ENCODE results near the gene GRIN3B. TPM values are rescaled to one million over a fixed set of nuclear protein-coding genes. Genes with fewer than 3 reads are reported as not detected.

Gene GRIN3B
- total RNA-seq, 1 donor from 2014 or later, result 0.95 TPM

DNA sequence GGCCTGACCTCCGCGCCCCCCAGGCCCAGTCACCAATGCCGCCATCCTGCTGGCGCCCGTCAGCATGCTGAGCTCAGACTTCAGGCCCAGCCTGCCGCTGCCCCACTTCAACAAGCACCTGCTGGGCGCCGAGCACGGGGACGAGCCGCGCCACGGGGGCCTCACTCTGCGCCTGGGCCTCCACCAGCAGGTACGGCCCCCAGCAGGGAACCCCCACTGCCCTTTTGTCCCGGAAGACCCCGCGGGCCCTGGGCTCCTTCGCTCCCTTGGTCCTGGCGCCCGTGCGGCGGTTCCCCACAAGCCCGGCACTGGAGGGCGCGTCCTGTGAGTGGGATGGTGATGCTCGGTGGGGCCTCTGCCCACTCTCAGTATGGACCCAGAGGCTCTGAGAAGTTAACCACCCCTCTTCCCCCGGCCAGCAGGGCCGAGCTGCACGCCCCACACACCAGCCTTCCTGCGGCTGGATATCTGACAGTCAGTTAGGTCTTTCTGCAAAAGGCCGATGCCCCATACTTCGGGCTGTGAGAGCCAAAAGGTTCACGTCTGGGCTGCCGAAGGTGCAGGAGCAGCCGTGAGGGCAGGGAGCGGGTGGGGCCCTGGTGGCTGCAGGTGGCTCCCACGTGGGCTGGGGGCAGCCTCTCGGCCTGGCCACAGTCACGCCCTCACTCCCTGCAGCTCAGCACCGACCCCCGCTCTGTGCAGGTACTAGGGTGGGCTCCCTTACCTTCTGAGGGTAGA is 8.1 kb upstream of the GRIN3B start:
- no peak overlapping the region for H3K27ac Mint-ChIP-seq (ENCODE audit: unreplicated experiment)
- TF ChIP-seq CTCF (IDR thresholded peaks at IDR 0.05; ENCODE audit: unreplicated experiment), result no peak
- peaks cover 5% of the 10 kb centered on the region for H3K36me3 Mint-ChIP-seq (ENCODE audit: low read depth, unreplicated experiment)

GRCh38 chr19:992670-993055 is 7.6 kb upstream of the GRIN3B start:
- Mint-ChIP-seq H3K27me3 (ENCODE audit: unreplicated experiment) (peaks cover 6% of the 10 kb centered on the region), H3K36me3 (ENCODE audit: low read depth, unreplicated experiment) (peaks cover 5% of the 10 kb centered on the region), H3K4me3 (ENCODE audit: unreplicated experiment) (no peak overlapping the region), H3K4me1 (ENCODE audit: unreplicated experiment) (peaks cover 4% of the 10 kb centered on the region), H3K9me3 (ENCODE audit: unreplicated experiment) (no peaks in the 10 kb centered on the region), H3K27ac (ENCODE audit: unreplicated experiment) (peak overlapping the region; percentile 30)
- no peak for TF ChIP-seq CTCF (IDR thresholded peaks at IDR 0.05; ENCODE audit: unreplicated experiment)
- no peak for DNase-seq (ENCODE audit: low spot score)

More for the DNA sequence above, 8.1 kb upstream of the GRIN3B start:
- Mint-ChIP-seq H3K27me3 (ENCODE audit: unreplicated experiment) (peaks cover 4% of the 10 kb centered on the region), H3K4me1 (ENCODE audit: unreplicated experiment) (peaks cover 4% of the 10 kb centered on the region), H3K9me3 (ENCODE audit: unreplicated experiment) (no peaks in the 10 kb centered on the region), H3K4me3 (ENCODE audit: unreplicated experiment) (no peak overlapping the region)
- no peak for DNase-seq (ENCODE audit: low spot score)

GRCh38 chr19:993361-993830 is 6.8 kb upstream of the GRIN3B start:
- H3K4me1 Mint-ChIP-seq (ENCODE audit: unreplicated experiment), result peaks cover 4% of the 10 kb centered on the region
- DNase-seq (ENCODE audit: low spot score), result no peak
- H3K27me3 Mint-ChIP-seq (ENCODE audit: unreplicated experiment), result peaks cover 12% of the 10 kb centered on the region
- H3K9me3 Mint-ChIP-seq (ENCODE audit: unreplicated experiment), result no peaks in the 10 kb centered on the region
- H3K27ac Mint-ChIP-seq (ENCODE audit: unreplicated experiment), result no peak overlapping the region
- H3K4me3 Mint-ChIP-seq (ENCODE audit: unreplicated experiment), result no peak overlapping the region
- peaks cover 5% of the 10 kb centered on the region for H3K36me3 Mint-ChIP-seq (ENCODE audit: low read depth, unreplicated experiment)
- TF ChIP-seq CTCF (IDR thresholded peaks at IDR 0.05; ENCODE audit: unreplicated experiment), result no peak

DNA sequence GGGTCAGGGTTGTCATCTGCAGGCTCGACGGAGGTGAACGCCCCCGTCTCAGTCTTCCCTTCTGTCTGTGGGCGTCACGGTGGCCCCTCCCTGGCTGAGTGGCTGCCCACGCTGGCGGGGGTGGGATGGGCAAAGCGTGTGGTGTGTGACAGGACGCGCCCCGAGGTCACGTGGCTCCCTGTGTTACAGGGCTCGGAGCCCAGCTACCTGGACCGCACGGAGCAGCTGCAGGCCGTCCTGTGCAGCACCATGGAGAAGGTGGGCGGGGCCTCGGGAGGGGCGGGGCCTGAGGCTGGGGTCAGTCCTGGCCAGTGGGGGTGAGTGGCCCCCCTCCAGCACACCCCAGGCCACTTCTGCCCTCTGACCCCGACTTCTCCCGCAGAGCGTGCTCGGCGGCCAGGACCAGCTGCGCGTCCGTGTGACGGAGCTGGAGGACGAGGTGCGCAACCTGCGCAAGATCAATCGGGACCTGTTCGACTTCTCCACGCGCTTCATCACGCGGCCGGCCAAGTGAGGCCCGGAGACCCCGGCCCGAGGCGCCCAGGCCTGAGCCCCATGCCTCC is 6.3 kb upstream of the GRIN3B start:
- no peaks in the 10 kb centered on the region for H3K9me3 Mint-ChIP-seq (ENCODE audit: unreplicated experiment)
- peaks cover 15% of the 10 kb centered on the region for H3K27me3 Mint-ChIP-seq (ENCODE audit: unreplicated experiment)
- DNase-seq (ENCODE audit: low spot score), result no peak
- H3K27ac Mint-ChIP-seq (ENCODE audit: unreplicated experiment), result no peak overlapping the region
- peaks cover 1% of the 10 kb centered on the region for H3K4me1 Mint-ChIP-seq (ENCODE audit: unreplicated experiment)
- no peak for TF ChIP-seq CTCF (IDR thresholded peaks at IDR 0.05; ENCODE audit: unreplicated experiment)
- peaks cover 1% of the 10 kb centered on the region for H3K36me3 Mint-ChIP-seq (ENCODE audit: low read depth, unreplicated experiment)
- H3K4me3 Mint-ChIP-seq (ENCODE audit: unreplicated experiment), result no peak overlapping the region

- no peak for TF ChIP-seq CTCF (IDR thresholded peaks at IDR 0.05; ENCODE audit: unreplicated experiment)
- Mint-ChIP-seq H3K4me1 (ENCODE audit: unreplicated experiment) (no peaks in the 10 kb centered on the region), H3K9me3 (ENCODE audit: unreplicated experiment) (no peaks in the 10 kb centered on the region), H3K27me3 (ENCODE audit: unreplicated experiment) (peaks cover 19% of the 10 kb centered on the region), H3K4me3 (ENCODE audit: unreplicated experiment) (no peak overlapping the region), H3K27ac (ENCODE audit: unreplicated experiment) (no peak overlapping the region), H3K36me3 (ENCODE audit: low read depth, unreplicated experiment) (no peaks in the 10 kb centered on the region)
- DNase-seq (ENCODE audit: low spot score), result no peak
Measured at GRCh38 chr19:994516-994915, 5.7 kb upstream of the GRIN3B start.

All from endothelial cell (in vitro differentiated cells).